K562 (cell line): ENCODE results near the gene IL20RA. TPM values are rescaled to one million over a fixed set of nuclear protein-coding genes. Genes with fewer than 3 reads are reported as not detected.

ENCODE experiments used
- ATAC-seq: fragments of 200-7000 bp; cut with Tn5 transposase; 3 replicates; pipeline ENCODE4 v1.9.1; 2020; ENCODE audit warnings: moderate library complexity
- BruUV-seq: library from RNA; stranded (reverse); fragments of 400-500 nt; replicated peaks from 2 replicates; lab custom pipeline; 2021; lab: Mats Ljungman, UMichigan
- CTCF ChIA-PET: fragments of 300-600 bp; formaldehyde crosslinking; extraction: SDS; loops from one replicate; lab custom pipeline; 2021; ENCODE audit warnings: low intra/inter-chr PET ratio; lab: Yijun Ruan, JAX
- POLR2A ChIA-PET: fragments of 300-600, 350-650 bp; sonication (Branson Sonifier 250); formaldehyde crosslinking; extraction: SDS; loops from one replicate; lab custom pipeline; 2021; ENCODE audit warnings: antibody characterized with exemption, inconsistent platforms; lab: Yijun Ruan, JAX
- DNase-seq, 4 experiments: peaks; one replicate each; pipeline versions ENCODE4 v3.0.0 to v3.0.0-alpha.2; 2011 to 2018; ENCODE audit warnings: low spot score in 3 of 4, mixed read lengths in 3 of 4; ENCODE audit errors: extremely low read depth in 1 of 4
- FAIRE-seq: peaks from 2 replicates; lab custom pipeline; 2011; peaks lifted over from hg19 to GRCh38; lab: Jason Lieb, UNC
- H2AFZ ChIP-seq: 2 replicates; pipeline ENCODE4 v1.6.0; 2011; ENCODE audit warnings: low read depth, low read length, control low read depth, inconsistent platforms
- H3K27ac ChIP-seq: fragments of 200-600 bp; 3 replicates; pipeline ENCODE4 v1.8.0; 2011; ENCODE audit warnings: low read depth, mild to moderate bottlenecking, control low read depth, inconsistent platforms, low read length, moderate library complexity, mixed read lengths; ENCODE audit errors: extremely low read depth
- H3K27me3 ChIP-seq, 2 experiments: fragments of 300-600 bp in 1 of 2; 2 replicates in 1 of 2; 3 replicates in 1 of 2; pipeline versions ENCODE4 v1.6.0 to v1.8.0; 2011; ENCODE audit warnings: inconsistent platforms in 2 of 2, low read length in 2 of 2, mild to moderate bottlenecking in 1 of 2, mixed read lengths in 1 of 2, moderate library complexity in 1 of 2; ENCODE audit not compliant: control insufficient read depth in 2 of 2, insufficient read depth in 2 of 2
- H3K36me3 ChIP-seq: fragments of 300-600 bp; 3 replicates; pipeline ENCODE4 v1.8.0; 2011; ENCODE audit warnings: mild to moderate bottlenecking, low read length, inconsistent platforms; ENCODE audit not compliant: control insufficient read depth, insufficient read depth
- H3K4me1 ChIP-seq, 2 experiments: fragments of 200-600 bp in 1 of 2; replicated peaks in 1 of 2; 2 replicates in 1 of 2; 3 replicates in 1 of 2; pipeline versions ENCODE4 v1.5.1 to v1.8.0; 2011; ENCODE audit warnings: inconsistent platforms in 2 of 2, low read length in 2 of 2, mild to moderate bottlenecking in 1 of 2, mixed read lengths in 1 of 2, moderate library complexity in 1 of 2; ENCODE audit not compliant: control insufficient read depth in 2 of 2, insufficient read depth in 2 of 2
- H3K4me2 ChIP-seq: 2 replicates; pipeline ENCODE4 v1.6.1; 2011; ENCODE audit warnings: low read length, control low read depth, inconsistent platforms, mixed read lengths; ENCODE audit not compliant: insufficient read depth
- H3K4me3 ChIP-seq: fragments of 200-600 bp; sonication (generic), shearing (Covaris generic); 2 replicates; pipeline ENCODE4 v1.5.1; 2016; ENCODE audit warnings: control low read depth, inconsistent platforms
- H3K79me2 ChIP-seq: fragments of 200-600 bp; 3 replicates; pipeline ENCODE4 v1.8.0; 2011; ENCODE audit warnings: low read length, inconsistent platforms; ENCODE audit not compliant: control insufficient read depth, insufficient read depth
- H3K9ac ChIP-seq, 2 experiments: 2 replicates each; pipeline versions ENCODE4 v1.6.0 to v1.6.1; 2011; ENCODE audit warnings: low read depth in 2 of 2, low read length in 2 of 2, control low read depth in 1 of 2, inconsistent platforms in 1 of 2, mild to moderate bottlenecking in 1 of 2, mixed read lengths in 1 of 2; ENCODE audit not compliant: insufficient read depth in 1 of 2
- H3K9me1 ChIP-seq: one replicate; pipeline ENCODE4 v1.6.0; 2011; ENCODE audit warnings: inconsistent platforms, mild to moderate bottlenecking, low read length, moderate library complexity; ENCODE audit not compliant: control insufficient read depth, insufficient read depth
- H3K9me3 ChIP-seq: replicated peaks from 2 replicates; pipeline ENCODE4 v1.5.1; 2011; ENCODE audit warnings: low read depth, low read length, inconsistent platforms; ENCODE audit not compliant: control insufficient read depth, insufficient read depth
- H4K20me1 ChIP-seq: replicated peaks from 2 replicates; pipeline ENCODE4 v1.6.1; 2011; ENCODE audit warnings: low read length, inconsistent platforms, mixed read lengths; ENCODE audit not compliant: control insufficient read depth, insufficient read depth
- FIP1L1 ChIP-seq: fragments of 200-400 bp; formaldehyde crosslinking; IDR thresholded peaks from 2 replicates; pipeline ENCODE4 v1.6.1; 2018; ENCODE audit warnings: mild to moderate bottlenecking, low read depth, low read length; ENCODE audit not compliant: poor library complexity, severe bottlenecking
- MEF2D ChIP-seq: conservative IDR thresholded peaks from 2 replicates; pipeline ENCODE4 v1.6.1; 2016; ENCODE audit warnings: low read depth, missing genetic modification characterization, missing compliant biosample characterization
- PML ChIP-seq: IDR thresholded peaks from 2 replicates; pipeline ENCODE4 v1.6.1; 2012; ENCODE audit warnings: low read length, inconsistent platforms
- POLR2A ChIP-seq: fragments of 450-650 bp; conservative IDR thresholded peaks from 2 replicates; pipeline ENCODE4 v1.6.1; 2016
- RBFOX2 ChIP-seq: fragments of 200-400 bp; formaldehyde crosslinking; IDR thresholded peaks from 2 replicates; pipeline ENCODE4 v1.6.1; 2017; ENCODE audit warnings: low read depth, mild to moderate bottlenecking, low read length, moderate library complexity
- TRIM28 ChIP-seq: fragments of 450-650 bp; IDR thresholded peaks from 2 replicates; pipeline ENCODE4 v1.6.1; 2017
- ZNF586 ChIP-seq: fragments of 450-650 bp; formaldehyde crosslinking; conservative IDR thresholded peaks from 2 replicates; pipeline ENCODE4 v1.4.0; 2020; ENCODE audit warnings: mild to moderate bottlenecking, moderate library complexity
- whole genome bisulfite sequencing: fragments of 100-300 bp; shearing (Covaris generic); methylation state at CpG from one replicate; pipeline ENCODE4 v1.1.6; 2016; ENCODE audit warnings: low coverage, mixed read lengths; ENCODE audit not compliant: insufficient coverage; ENCODE audit errors: missing lambda C conversion rate; 5-methylcytosine and 5-hydroxymethylcytosine counted together
- in situ Hi-C: fragments of 300-500 bp; cut with MboI; formaldehyde crosslinking; loops from 4 replicates; pipeline ENCODE4 v1.15.0; 2018; ENCODE audit warnings: inconsistent platforms, mixed read lengths
- intact Hi-C: fragments of 100-400 bp; cut with micrococcal nuclease; formaldehyde crosslinking; loops from 2 replicates; pipeline ENCODE4 v1.14.2; 2022
- polyA plus RNA-seq, 8 experiments: library from polyadenylated mRNA; depleted of rRNA in 4 of 8; stranded (reverse) in 5 of 8; unstranded in 3 of 8; fragments of >200 nt; fragmentation: Nextera tagmentation in 2 of 8; fragmentation: Illumina TruSeq in 1 of 8; extraction: Ambion mirVana in 2 of 8; extraction: Trizol in 1 of 8; gene quantifications; 2 replicates each; pipeline versions ENCODE4 v1.2.1 to v1.2.3, GENCODE V29; 2011 to 2014; ENCODE audit warnings: inconsistent platforms in 1 of 8, missing spikeins in 1 of 8
- total RNA-seq, 7 experiments: library from RNA; depleted of rRNA in 6 of 7; stranded (reverse); fragments of >200 nt in 6 of 7; fragmentation: Illumina TruSeq in 2 of 7; extraction: Trizol in 2 of 7; gene quantifications; 2 replicates each; pipeline versions ENCODE4 v1.2.1 to v1.2.3, GENCODE V29; 2011 to 2021; ENCODE audit warnings: low replicate concordance in 1 of 7
- TF ChIP-seq, protein P1 (sequence below): sonication (generic); formaldehyde crosslinking; IDR thresholded peaks from 2 replicates; pipeline ENCODE4 v1.8.0; 2022; ENCODE audit warnings: mild to moderate bottlenecking, low read depth, missing genetic modification reagents
- TF ChIP-seq, protein P2 (sequence below): fragments of 450-650 bp; formaldehyde crosslinking; IDR thresholded peaks from 2 replicates; pipeline ENCODE4 v1.4.0; 2020; ENCODE audit warnings: mild to moderate bottlenecking

IL20RA gene
- total and polyA plus RNA-seq, 9 of the 15 experiments (the other 6 are each of a cell fraction or from before 2014, with no cell fraction given): not detected

DNA sequence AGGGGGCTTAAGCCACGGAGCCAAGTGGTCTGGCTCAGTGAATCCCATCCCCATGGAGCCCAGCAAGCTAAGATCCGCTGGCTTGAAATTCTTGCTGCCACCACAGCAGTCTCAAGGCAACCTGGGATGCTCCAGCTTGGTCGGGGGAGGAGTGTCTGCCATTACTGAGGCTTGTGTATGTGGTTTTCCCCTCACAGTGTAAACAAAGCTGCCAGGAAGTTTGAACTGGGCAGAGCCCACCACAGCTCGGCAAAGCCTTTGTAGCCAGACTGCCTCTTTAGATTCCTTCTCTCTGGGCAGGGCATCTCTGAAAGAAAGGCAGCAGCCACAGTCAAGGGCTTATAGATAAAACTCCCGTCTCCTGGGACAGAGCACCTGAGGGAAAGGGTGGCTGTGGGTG lies 25.5 kb upstream of the IL20RA start:
- intact Hi-C loops (no loop called here), in situ Hi-C loops (no loop called here)
- BruUV-seq: no TSS peak
- FAIRE-seq (no peak), ATAC-seq (no peak), DNase-seq (no peak)
- Histone ChIP-seq H3K27me3 (peaks cover 0 to 21% of the 10 kb centered on the region in 2 experiments; a peak in 2 of 5 replicates), H3K4me2 (no peak overlapping the region), H3K4me1 (no peaks in the 10 kb centered on the region), H3K79me2 (no peaks in the 10 kb centered on the region), H3K4me3 (no peak overlapping the region), H3K9me3 (no peaks in the 10 kb centered on the region), H2AFZ (no peak overlapping the region), H3K9me1 (no peaks in the 10 kb centered on the region), H3K36me3 (no peaks in the 10 kb centered on the region), H3K9ac (no peak overlapping the region), H4K20me1 (no peaks in the 10 kb centered on the region), H3K27ac (no peak overlapping the region)
- 2% methylated on average over 5 of the region's 5 CpGs for WGBS
- ChIA-PET POLR2A (interaction anchor here (0.9 kb wide), 1 partner anchor 10 kb away, joined by 5 read pairs; no protein-coding TSS in a partner anchor), CTCF (no interaction called here)
- TF ChIP-seq MEF2D (tag): no peak

DNA sequence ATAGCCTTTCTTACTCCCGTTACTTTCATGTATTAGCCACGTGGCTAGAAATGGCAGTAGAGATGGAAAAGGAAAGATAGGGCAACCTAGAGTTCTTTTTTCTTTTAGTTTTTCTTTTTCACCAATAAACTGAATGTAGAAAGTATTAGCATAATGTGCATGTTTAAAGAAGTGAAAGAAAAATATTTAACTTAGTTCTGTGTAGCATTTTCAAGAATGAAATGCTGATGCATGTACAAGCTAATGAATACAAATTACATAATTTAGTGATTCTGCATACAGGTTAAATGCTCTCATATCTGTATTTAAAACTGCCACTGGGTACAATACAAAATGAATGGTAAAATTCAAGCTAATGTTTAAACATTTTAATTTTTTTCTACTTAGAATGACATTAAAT lies 22.6 kb upstream of the IL20RA start:
- in situ Hi-C loops (no loop called here), intact Hi-C loops (no loop called here)
- Histone ChIP-seq H3K27me3 (peaks cover 0 to 21% of the 10 kb centered on the region in 2 experiments; a peak in 2 of 5 replicates), H3K27ac (no peak overlapping the region), H3K9ac (no peak overlapping the region), H3K4me3 (no peak overlapping the region), H3K79me2 (no peaks in the 10 kb centered on the region), H3K36me3 (no peaks in the 10 kb centered on the region), H3K4me2 (no peak overlapping the region), H4K20me1 (no peaks in the 10 kb centered on the region), H3K4me1 (no peaks in the 10 kb centered on the region), H3K9me3 (no peaks in the 10 kb centered on the region), H3K9me1 (no peaks in the 10 kb centered on the region), H2AFZ (no peak overlapping the region)
- CTCF ChIA-PET: no interaction called here
- no peak for DNase-seq
- 0% methylated on average over 2 of the region's 2 CpGs for WGBS
- BruUV-seq: no TSS peak
- no peak for FAIRE-seq
- POLR2A ChIA-PET: interaction anchor here (0.9 kb wide), 1 partner anchor 10 kb away, joined by 3 read pairs; no protein-coding TSS in a partner anchor
- no peak for ATAC-seq
- TF ChIP-seq FIP1L1: no peak
- no peak for TF ChIP-seq TRIM28
- TF ChIP-seq, protein P1, sequence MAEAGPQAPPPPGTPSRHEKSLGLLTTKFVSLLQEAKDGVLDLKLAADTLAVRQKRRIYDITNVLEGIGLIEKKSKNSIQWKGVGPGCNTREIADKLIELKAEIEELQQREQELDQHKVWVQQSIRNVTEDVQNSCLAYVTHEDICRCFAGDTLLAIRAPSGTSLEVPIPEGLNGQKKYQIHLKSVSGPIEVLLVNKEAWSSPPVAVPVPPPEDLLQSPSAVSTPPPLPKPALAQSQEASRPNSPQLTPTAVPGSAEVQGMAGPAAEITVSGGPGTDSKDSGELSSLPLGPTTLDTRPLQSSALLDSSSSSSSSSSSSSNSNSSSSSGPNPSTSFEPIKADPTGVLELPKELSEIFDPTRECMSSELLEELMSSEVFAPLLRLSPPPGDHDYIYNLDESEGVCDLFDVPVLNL (CRISPR knock-in tag): no peak
- TF ChIP-seq, protein P2, sequence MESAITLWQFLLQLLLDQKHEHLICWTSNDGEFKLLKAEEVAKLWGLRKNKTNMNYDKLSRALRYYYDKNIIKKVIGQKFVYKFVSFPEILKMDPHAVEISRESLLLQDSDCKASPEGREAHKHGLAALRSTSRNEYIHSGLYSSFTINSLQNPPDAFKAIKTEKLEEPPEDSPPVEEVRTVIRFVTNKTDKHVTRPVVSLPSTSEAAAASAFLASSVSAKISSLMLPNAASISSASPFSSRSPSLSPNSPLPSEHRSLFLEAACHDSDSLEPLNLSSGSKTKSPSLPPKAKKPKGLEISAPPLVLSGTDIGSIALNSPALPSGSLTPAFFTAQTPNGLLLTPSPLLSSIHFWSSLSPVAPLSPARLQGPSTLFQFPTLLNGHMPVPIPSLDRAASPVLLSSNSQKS: no peak
- no peak for TF ChIP-seq ZNF586 (CRISPR knock-in tag)
- TF ChIP-seq PML: no peak
- TF ChIP-seq RBFOX2: no peak
- no peak for TF ChIP-seq POLR2A
